NT2/D1 (cell line): ENCODE data around the gene MGST2.
A peak's percentile ranks its signal among the peaks of the same experiment; 100 is the strongest.

Experiments used
- DNase-seq: peaks from one replicate; pipeline ENCODE4 v3.0.0-alpha.2; 2011; ENCODE audit warnings: low read depth, low spot score
- H3K27me3 ChIP-seq: 2 replicates; pipeline ENCODE4 v1.6.0; 2011; ENCODE audit warnings: mild to moderate bottlenecking; ENCODE audit not compliant: insufficient read length, insufficient read depth
- H3K36me3 ChIP-seq: 2 replicates; pipeline ENCODE4 v1.6.1; 2011; ENCODE audit warnings: mild to moderate bottlenecking, low read length, mixed read lengths; ENCODE audit not compliant: insufficient read depth, insufficient read length
- H3K4me1 ChIP-seq: 2 replicates; pipeline ENCODE4 v1.5.1; 2011; ENCODE audit not compliant: insufficient read depth, insufficient read length
- H3K4me3 ChIP-seq: 2 replicates; pipeline ENCODE4 v1.5.1; 2011; ENCODE audit warnings: low read depth; ENCODE audit not compliant: insufficient read length
- H3K9ac ChIP-seq: 2 replicates; pipeline ENCODE4 v1.6.0; 2011; ENCODE audit warnings: low read depth; ENCODE audit not compliant: insufficient read length
- H3K9me3 ChIP-seq: 2 replicates; pipeline ENCODE4 v1.5.1; 2011; ENCODE audit warnings: mild to moderate bottlenecking, low read length; ENCODE audit not compliant: insufficient read depth
- SUZ12 ChIP-seq: IDR thresholded peaks from 2 replicates; pipeline ENCODE4 v1.6.1; 2011; ENCODE audit not compliant: insufficient read length, insufficient read depth; ENCODE audit errors: extremely low read depth
- YY1 ChIP-seq: IDR thresholded peaks from 2 replicates; pipeline ENCODE4 v1.6.1; 2011; ENCODE audit not compliant: insufficient read length, insufficient read depth
- ZNF274 ChIP-seq: IDR thresholded peaks from 2 replicates; pipeline ENCODE4 v1.6.1; 2011; ENCODE audit warnings: mild to moderate bottlenecking, low read depth, low read length

The MGST2 gene

DNA sequence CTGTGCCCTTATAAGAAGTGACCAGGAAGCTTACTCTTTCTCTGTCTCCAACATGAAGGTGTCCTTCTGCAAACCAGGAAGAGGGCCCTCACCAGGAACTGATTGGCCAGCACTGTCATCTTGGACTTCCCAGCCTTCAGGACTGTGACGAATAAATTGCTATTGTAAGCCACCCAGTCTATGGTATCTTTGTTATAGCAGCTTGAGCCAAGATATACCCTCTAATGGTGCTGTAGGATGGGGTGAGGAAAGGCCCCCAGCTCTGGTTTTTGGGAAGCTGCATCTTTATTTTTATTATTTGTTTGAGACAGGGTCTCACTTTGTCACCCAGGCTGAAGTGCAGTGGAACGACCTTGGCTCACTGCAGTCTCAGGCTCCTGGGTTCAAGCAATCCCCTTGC is 1.2 kb upstream of the MGST2 start:
- Histone ChIP-seq H3K27me3 (no peaks in the 10 kb centered on the region), H3K4me3 (no peak overlapping the region)
- DNase-seq: no peak

DNA sequence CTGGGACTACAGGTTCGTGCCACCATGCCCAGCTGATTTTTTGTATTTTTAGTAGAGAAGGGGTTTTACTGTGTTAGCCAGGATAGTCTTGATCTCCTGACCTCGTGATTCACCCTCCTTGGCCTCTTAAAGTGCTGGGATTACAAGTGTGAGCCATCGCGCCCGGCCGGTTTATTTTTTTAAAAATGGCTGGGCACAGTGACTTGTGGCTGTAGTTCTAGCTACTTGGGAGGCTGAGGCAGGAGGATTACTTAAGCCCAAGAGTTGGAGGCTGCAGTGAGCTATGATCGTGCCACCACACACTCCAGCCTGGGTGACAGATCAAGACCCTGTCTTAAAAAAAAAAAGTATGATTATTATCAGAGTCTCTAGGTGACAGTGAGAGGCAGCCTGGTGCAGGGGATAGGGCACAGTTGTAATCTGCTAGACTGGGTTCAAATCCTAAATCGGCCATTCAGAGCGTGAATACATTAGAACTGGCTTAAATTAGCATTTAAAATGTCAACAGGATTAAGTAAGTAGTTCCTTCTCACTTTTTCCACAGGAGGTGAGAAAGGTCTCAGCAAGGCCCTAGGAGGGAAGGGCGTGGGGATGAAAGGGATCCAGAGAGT is 435 bp upstream of the MGST2 start:
- H3K9me3 ChIP-seq: peaks cover 10% of the 10 kb centered on the region; the same call in 1 of the 2 replicates
- peak overlapping the region; percentile 47 for H3K4me3 ChIP-seq
- H3K4me1 ChIP-seq: no peaks in the 10 kb centered on the region
- no peaks in the 10 kb centered on the region for H3K27me3 ChIP-seq
- no peaks in the 10 kb centered on the region for H3K36me3 ChIP-seq
- TF ChIP-seq YY1 (no peak), SUZ12 (no peak), ZNF274 (no peak)
- peak overlapping the region; percentile 71 for H3K9ac ChIP-seq
- no peak for DNase-seq

More for the DNA sequence above, 1.2 kb upstream of the MGST2 start:
- H3K9ac ChIP-seq: no peak overlapping the region
- TF ChIP-seq SUZ12 (no peak), YY1 (no peak), ZNF274 (no peak)
- peaks cover 8% of the 10 kb centered on the region; the same call in 1 of the 2 replicates for H3K9me3 ChIP-seq
- no peaks in the 10 kb centered on the region for H3K4me1 ChIP-seq
- H3K36me3 ChIP-seq: no peaks in the 10 kb centered on the region

DNA sequence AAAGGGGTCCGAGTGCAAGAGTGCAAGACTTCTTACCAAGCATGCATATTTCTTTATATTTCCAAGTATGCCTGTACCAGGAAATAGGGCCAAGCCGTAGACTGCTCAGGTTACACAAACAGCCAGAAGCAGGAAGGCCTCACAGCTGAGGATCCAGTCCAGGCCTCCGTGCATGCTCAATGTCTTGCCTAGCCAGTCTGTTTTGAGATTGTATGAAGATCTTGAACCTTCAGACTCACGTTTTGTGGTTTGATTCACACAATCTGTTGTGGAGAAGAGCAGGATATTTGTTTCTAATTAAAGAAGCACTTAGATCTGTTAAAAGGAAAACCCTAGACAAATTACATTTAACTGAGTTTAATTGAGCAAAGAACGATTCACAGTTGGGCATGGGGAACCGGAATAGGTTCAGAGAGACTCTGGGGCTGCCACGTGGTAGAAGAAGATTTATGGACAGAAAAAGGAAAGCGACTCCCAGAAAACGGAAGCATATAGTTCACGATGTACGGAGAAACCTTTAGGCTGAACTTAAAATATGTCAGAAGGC is 1.2 kb downstream of the MGST2 start:
- Histone ChIP-seq H3K9ac (no peak overlapping the region), H3K9me3 (peaks cover 10% of the 10 kb centered on the region; the same call in 1 of the 2 replicates), H3K27me3 (no peaks in the 10 kb centered on the region), H3K4me1 (no peaks in the 10 kb centered on the region), H3K36me3 (no peaks in the 10 kb centered on the region), H3K4me3 (no peak overlapping the region)
- DNase-seq: no peak
- TF ChIP-seq YY1 (no peak), ZNF274 (no peak), SUZ12 (no peak)

DNA sequence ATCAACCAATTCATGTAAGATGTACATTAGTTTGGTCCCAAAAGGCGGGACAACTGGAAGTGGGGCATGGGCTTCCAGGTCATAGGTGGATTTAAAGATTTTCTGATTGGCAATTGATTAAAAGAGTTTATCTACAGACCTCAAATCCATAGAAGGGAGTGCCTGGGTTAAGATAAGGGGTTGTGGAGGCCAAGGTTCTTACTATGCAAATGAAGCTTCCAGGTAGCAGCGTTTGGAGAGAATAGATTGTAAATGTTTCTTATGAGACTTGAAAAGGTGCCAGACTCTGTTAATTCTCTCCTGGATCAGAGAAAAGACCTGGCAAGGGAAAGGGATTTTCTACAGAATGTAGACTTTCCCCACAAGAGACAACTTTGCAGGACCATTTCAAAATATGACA is 2.4 kb downstream of the MGST2 start:
- no peak for DNase-seq
- Histone ChIP-seq H3K4me1 (no peaks in the 10 kb centered on the region), H3K36me3 (no peaks in the 10 kb centered on the region), H3K9ac (no peak overlapping the region), H3K4me3 (no peak overlapping the region), H3K27me3 (no peaks in the 10 kb centered on the region), H3K9me3 (peaks cover 10% of the 10 kb centered on the region; the same call in 1 of the 2 replicates)
- TF ChIP-seq SUZ12: no peak
- TF ChIP-seq ZNF274: no peak
- no peak for TF ChIP-seq YY1

DNA sequence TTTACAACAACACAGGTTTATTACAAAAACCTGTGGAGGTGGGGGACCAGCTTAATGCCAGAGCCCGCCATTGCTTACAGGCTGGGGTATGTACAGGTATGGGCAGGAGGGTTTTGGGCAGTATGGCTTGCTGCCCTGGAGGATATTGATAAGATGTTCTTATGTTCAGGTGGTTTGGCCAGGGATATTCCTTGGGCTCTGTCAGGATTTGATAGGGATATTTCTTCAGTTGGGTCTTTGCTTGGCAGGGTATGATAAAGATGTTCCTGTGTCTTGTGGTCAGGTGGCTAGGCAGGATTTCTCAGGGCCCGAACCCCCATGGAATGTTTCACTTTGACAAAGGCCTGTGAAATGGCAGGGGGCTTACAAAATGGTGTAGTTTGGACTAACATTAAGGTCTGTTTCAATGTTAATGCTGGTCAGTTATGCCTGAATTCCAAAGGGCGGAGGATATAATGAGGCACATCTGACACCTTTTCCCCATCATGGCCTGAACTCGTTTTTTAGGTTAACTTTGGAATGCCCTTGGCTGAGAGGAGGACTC is 3.1 kb downstream of the MGST2 start:
- Histone ChIP-seq H3K4me3 (no peak overlapping the region), H3K9ac (no peak overlapping the region), H3K27me3 (no peaks in the 10 kb centered on the region), H3K9me3 (peaks cover 10% of the 10 kb centered on the region; the same call in 1 of the 2 replicates), H3K4me1 (no peaks in the 10 kb centered on the region), H3K36me3 (no peaks in the 10 kb centered on the region)
- no peak for DNase-seq
- TF ChIP-seq SUZ12 (no peak), YY1 (no peak), ZNF274 (no peak)

DNA sequence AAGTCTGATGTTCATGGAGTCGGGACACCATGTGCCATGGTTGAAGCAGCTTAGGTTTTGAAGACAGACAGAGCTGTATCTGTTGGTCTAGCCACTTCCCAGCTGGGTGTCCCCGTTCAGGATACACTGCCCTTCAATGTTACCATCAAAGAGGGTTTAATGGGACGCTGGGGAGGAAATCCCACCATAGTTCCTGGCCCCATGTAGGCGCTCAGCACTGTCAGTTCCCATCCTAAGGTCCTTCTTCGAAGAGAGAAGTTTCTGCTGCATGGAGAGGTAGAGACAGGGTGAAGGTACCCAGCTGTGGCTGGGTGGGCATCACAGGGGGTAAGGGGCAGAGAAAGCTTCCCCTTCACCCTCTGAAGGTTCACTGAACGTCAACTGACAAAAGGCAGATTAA is 3.7 kb downstream of the MGST2 start:
- DNase-seq: no peak

DNA sequence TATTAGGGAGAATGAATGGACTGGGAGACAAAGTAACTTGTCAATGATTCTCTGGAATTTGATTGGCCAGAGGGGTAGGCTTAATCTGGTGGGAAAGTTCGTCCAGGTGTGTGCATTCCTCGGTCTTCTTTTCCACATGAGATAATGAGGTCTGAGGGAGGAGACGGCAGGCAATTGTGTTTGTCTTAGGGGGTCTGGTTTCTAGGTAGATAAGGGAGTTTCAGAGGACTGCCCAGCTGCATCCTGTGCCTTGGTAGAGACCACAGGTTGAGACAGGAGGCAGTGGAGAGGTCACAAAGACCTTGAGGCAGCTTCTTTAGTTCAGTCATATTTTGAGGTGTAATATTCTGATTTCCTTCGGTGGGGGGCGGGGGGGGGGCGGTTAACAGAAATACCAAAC is 4.3 kb downstream of the MGST2 start:
- Histone ChIP-seq H3K9ac (no peak overlapping the region), H3K36me3 (no peaks in the 10 kb centered on the region), H3K27me3 (no peaks in the 10 kb centered on the region), H3K9me3 (peaks cover 10% of the 10 kb centered on the region; the same call in 1 of the 2 replicates), H3K4me3 (no peak overlapping the region), H3K4me1 (no peaks in the 10 kb centered on the region)
- no peak for DNase-seq
- no peak for TF ChIP-seq SUZ12
- TF ChIP-seq YY1: no peak
- no peak for TF ChIP-seq ZNF274

More for the DNA sequence above, 3.7 kb downstream of the MGST2 start:
- H3K9me3 ChIP-seq: peaks cover 10% of the 10 kb centered on the region; the same call in 1 of the 2 replicates
- H3K9ac ChIP-seq: no peak overlapping the region
- no peak for TF ChIP-seq YY1
- TF ChIP-seq SUZ12: no peak
- no peak for TF ChIP-seq ZNF274
- H3K27me3 ChIP-seq: no peaks in the 10 kb centered on the region
- H3K4me3 ChIP-seq: no peak overlapping the region
- no peaks in the 10 kb centered on the region for H3K4me1 ChIP-seq
- H3K36me3 ChIP-seq: no peaks in the 10 kb centered on the region
